Gastrocnemius medialis (tissue), 4 donors: Measurements from ENCODE around the gene SLC22A5. TPM values are rescaled to one million over a fixed set of nuclear protein-coding genes. Genes with fewer than 3 reads are reported as not detected.

Source experiments
- ATAC-seq, 2 donors: fragments of 150-250 bp; one replicate each; pipeline ENCODE4 v1.9.1; 2016
- DNase-seq, 2 donors: peaks; one replicate each; pipeline ENCODE4 v3.0.0-alpha.2; 2019
- H3K27ac ChIP-seq, 4 donors: fragments of 200-600 bp; sonication (generic); 1 replicate in 1 of 4; 2 replicates in 3 of 4; pipeline ENCODE4 v1.5.1; 2016 to 2018; ENCODE audit warnings: mild to moderate bottlenecking in 2 of 4, moderate library complexity in 1 of 4
- H3K27me3 ChIP-seq, 3 donors: fragments of 200-600 bp; sonication (generic) in 2 of 3; 1 replicate in 1 of 3; 2 replicates in 2 of 3; pipeline versions ENCODE4 v1.5.1 to v1.6.0; 2016 to 2019; ENCODE audit warnings: mild to moderate bottlenecking in 1 of 3, moderate library complexity in 1 of 3
- H3K36me3 ChIP-seq, 2 donors: fragments of 200-600 bp; sonication (generic) in 1 of 2; one replicate each; pipeline ENCODE4 v1.5.1; 2017 to 2018
- H3K4me1 ChIP-seq, 2 donors: fragments of 200-600 bp; sonication (generic) in 1 of 2; one replicate each; pipeline ENCODE4 v1.5.1; 2016 to 2017; ENCODE audit warnings: mild to moderate bottlenecking in 2 of 2
- H3K4me3 ChIP-seq, 4 donors: fragments of 200-600 bp; sonication (generic) in 3 of 4; 1 replicate in 1 of 4; 2 replicates in 3 of 4; pipeline ENCODE4 v1.5.1; 2016 to 2019; ENCODE audit warnings: mild to moderate bottlenecking in 2 of 4
- H3K9me3 ChIP-seq, 3 donors: fragments of 200-600 bp; sonication (generic) in 2 of 3; 1 replicate in 1 of 3; 2 replicates in 2 of 3; pipeline ENCODE4 v1.5.1; 2016 to 2019
- CTCF ChIP-seq, 5 experiments: fragments of 450-650 bp in 3 of 5; fragments of 200-600 bp in 2 of 5; sonication (generic) in 2 of 5; IDR thresholded peaks in 4 of 5; conservative IDR thresholded peaks in 1 of 5; 1 replicate in 4 of 5; 2 replicates in 1 of 5; pipeline ENCODE4 v1.5.1; 2016 to 2019; ENCODE audit warnings: antibody characterized with exemption in 5 of 5, mild to moderate bottlenecking in 3 of 5, moderate library complexity in 3 of 5
- POLR2A ChIP-seq, 2 donors: fragments of 450-650 bp; IDR thresholded peaks; one replicate each; pipeline ENCODE4 v1.6.1; 2017; ENCODE audit warnings: antibody characterized with exemption in 2 of 2, mild to moderate bottlenecking in 2 of 2, moderate library complexity in 2 of 2
- in situ Hi-C, 4 donors: fragments of 200-750 bp; cut with MboI; loops; one replicate each; pipeline versions ENCODE4 v1.15.0 to v1.8.0; 2017; ENCODE audit warnings: low sequenced_read_pairs in 4 of 4
- intact Hi-C: fragments of 100-400 bp; cut with DNase I; formaldehyde crosslinking; loops from one replicate; pipeline ENCODE4 v1.15.1; 2023; ENCODE audit warnings: low total_unique reads
- total RNA-seq, 4 donors: library from RNA; depleted of rRNA; stranded (reverse); fragments of >200 nt; gene quantifications; one replicate each; pipeline versions ENCODE4 v1.1.0 to v1.2.3, GENCODE V29; 2016

Gene SLC22A5
- total RNA-seq, 4 donors from 2014 or later = 56.2 to 116 (median 79.2) TPM

GRCh38 chr5:132385326-132386105 lies 16.0 kb downstream of the SLC22A5 start:
- intact Hi-C loops = loop anchor here (1.0 to 2.0 kb wide), 3 partner anchors 26 to 435 kb away; no protein-coding TSS in a partner anchor
- H3K4me3 ChIP-seq = no peak overlapping the region
- H3K4me1 ChIP-seq = peaks cover 29 to 32% of the 10 kb centered on the region in 2 donors
- DNase-seq = no peak
- in situ Hi-C loops = loop anchor here (5.0 to 25.0 kb wide), 3 partner anchors 117 to 477 kb away; partner anchors contain the start of genes GDF9 (in 2 of the 4), LEAP2 (in 2 of the 4) and UQCRQ (in 2 of the 4)
- H3K9me3 ChIP-seq = no peaks in the 10 kb centered on the region
- peaks cover 0 to 55% of the 10 kb centered on the region in 2 donors for H3K36me3 ChIP-seq
- H3K27me3 ChIP-seq = no peaks in the 10 kb centered on the region
- peak overlapping the region in 2 of 4 donors; percentile 20 to 78 for H3K27ac ChIP-seq
- ATAC-seq = peak in 1 of 2 donors; percentile 27
- TF ChIP-seq POLR2A (IDR thresholded peaks at IDR 0.05) (no peak), CTCF (IDR thresholded peaks at IDR 0.05 in 4 of 5, conservative IDR thresholded peaks at IDR 0.05 in 1 of 5) (peak; percentile 47 to 66 (median 56))

GRCh38 chr5:132386644-132387286 lies 17.3 kb downstream of the SLC22A5 start:
- peak overlapping the region; percentile 73 to 82 (median 78) for H3K27ac ChIP-seq
- no peak for TF ChIP-seq POLR2A (IDR thresholded peaks at IDR 0.05)
- peak; percentile 64 to 81 (median 71) for TF ChIP-seq CTCF (IDR thresholded peaks at IDR 0.05 in 4 of 5, conservative IDR thresholded peaks at IDR 0.05 in 1 of 5)
- DNase-seq (peak in 1 of 2 donors; percentile 58), ATAC-seq (peak; percentile 52 to 74)
- H3K4me1 ChIP-seq = peaks cover 29 to 32% of the 10 kb centered on the region in 2 donors
- intact Hi-C loops (loop anchor here (1.0 kb wide), 3 partner anchors 25 to 115 kb away; no protein-coding TSS in a partner anchor), in situ Hi-C loops (loop anchor here (5.0 to 25.0 kb wide), 3 partner anchors 116 to 476 kb away; partner anchors contain the start of genes GDF9 (in 2 of the 4), LEAP2 (in 2 of the 4) and UQCRQ (in 2 of the 4))
- no peaks in the 10 kb centered on the region for H3K27me3 ChIP-seq
- H3K4me3 ChIP-seq = no peak overlapping the region
- H3K36me3 ChIP-seq = peaks cover 0 to 64% of the 10 kb centered on the region in 2 donors
- H3K9me3 ChIP-seq = no peaks in the 10 kb centered on the region

GRCh38 chr5:132387640-132388117 lies 18.2 kb downstream of the SLC22A5 start:
- intact Hi-C loops (loop anchor here (1.0 kb wide), 1 partner anchor 110 kb away; no protein-coding TSS in a partner anchor), in situ Hi-C loops (loop anchor here (5.0 to 25.0 kb wide), 3 partner anchors 115 to 475 kb away; partner anchors contain the start of genes GDF9 (in 2 of the 4), LEAP2 (in 2 of the 4) and UQCRQ (in 2 of the 4))
- ATAC-seq (peak; percentile 79 to 80), DNase-seq (peak in 1 of 2 donors; percentile 72)
- H3K4me1 ChIP-seq = peaks cover 29 to 32% of the 10 kb centered on the region in 2 donors
- TF ChIP-seq POLR2A (IDR thresholded peaks at IDR 0.05) = no peak
- no peak for TF ChIP-seq CTCF (IDR thresholded peaks at IDR 0.05 in 4 of 5, conservative IDR thresholded peaks at IDR 0.05 in 1 of 5)
- peak overlapping the region; percentile 73 to 82 (median 78) for H3K27ac ChIP-seq
- H3K36me3 ChIP-seq = peaks cover 0 to 72% of the 10 kb centered on the region in 2 donors
- no peak overlapping the region for H3K4me3 ChIP-seq
- no peaks in the 10 kb centered on the region for H3K9me3 ChIP-seq
- H3K27me3 ChIP-seq = no peaks in the 10 kb centered on the region

GRCh38 chr5:132388244-132389050 lies 18.9 kb downstream of the SLC22A5 start:
- intact Hi-C loops = no loop called here
- Histone ChIP-seq H3K27me3 (no peaks in the 10 kb centered on the region), H3K9me3 (no peaks in the 10 kb centered on the region), H3K4me1 (peaks cover 29 to 32% of the 10 kb centered on the region in 2 donors), H3K4me3 (no peak overlapping the region), H3K36me3 (peaks cover 0 to 80% of the 10 kb centered on the region in 2 donors), H3K27ac (peak overlapping the region; percentile 73 to 82 (median 78))
- DNase-seq (no peak), ATAC-seq (peak in 1 of 2 donors; percentile 13)
- in situ Hi-C loops = loop anchor here (5.0 to 25.0 kb wide), 3 partner anchors 114 to 474 kb away; partner anchors contain the start of genes GDF9 (in 2 of the 4), LEAP2 (in 2 of the 4) and UQCRQ (in 2 of the 4)
- TF ChIP-seq CTCF (IDR thresholded peaks at IDR 0.05 in 4 of 5, conservative IDR thresholded peaks at IDR 0.05 in 1 of 5) (no peak), POLR2A (IDR thresholded peaks at IDR 0.05) (no peak)
